ENCODE results near the gene IL17C. TPM values are rescaled to one million over a fixed set of nuclear protein-coding genes. Genes with fewer than 3 reads are reported as not detected.

The IL17C gene
- total RNA-seq, 2 experiments from 2014 or later, result 0.86 TPM; not detected in 1

DNA sequence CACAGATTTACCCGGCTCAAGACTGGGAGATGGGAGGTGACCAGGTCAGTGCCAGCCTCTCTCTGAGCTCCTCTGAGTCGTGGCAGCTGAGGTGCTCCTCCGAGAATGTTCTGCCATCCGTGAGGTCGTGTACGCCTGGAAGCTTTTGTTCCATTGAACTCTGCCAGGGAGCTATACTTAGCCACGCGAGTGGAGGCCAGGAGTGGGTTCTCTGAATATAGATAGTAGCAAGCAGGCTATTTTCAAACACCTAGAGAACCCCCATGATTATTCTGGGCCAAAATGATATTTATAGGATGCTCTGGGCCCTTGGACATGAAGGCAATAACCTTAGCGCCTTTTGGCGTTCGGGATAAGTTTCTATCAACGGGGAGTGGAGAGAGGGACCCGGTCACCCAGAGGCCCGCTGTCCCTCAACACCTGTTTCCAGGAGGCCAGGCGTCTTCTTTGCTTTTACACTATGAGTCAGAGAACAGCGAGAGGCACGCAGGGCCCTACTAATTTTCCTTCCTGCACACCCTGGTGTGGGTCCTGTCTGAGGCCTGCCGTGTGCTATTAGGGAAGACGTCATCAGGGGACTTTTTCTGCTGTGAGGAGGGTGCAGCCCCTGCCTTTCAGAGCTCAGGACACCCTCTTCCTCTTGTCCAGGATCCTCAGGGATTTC lies 35.5 kb downstream of the IL17C start:
- no peak for DNase-seq (ENCODE audit: low spot score)
- no peak overlapping the region for H2AFZ ChIP-seq (ENCODE audit: low read length)
- peaks cover 20% of the 10 kb centered on the region for H3K36me3 ChIP-seq (ENCODE audit: insufficient read depth, low read length)
- H3K4me2 ChIP-seq (ENCODE audit: low read length), result no peak overlapping the region
- H4K20me1 ChIP-seq (ENCODE audit: insufficient read depth, low read length), result no peaks in the 10 kb centered on the region
- no TSS peak for BruUV-seq (replicated peaks)
- no peaks in the 10 kb centered on the region for H3K9me2 ChIP-seq (ENCODE audit: insufficient read depth, low read length)
- ChIA-PET POLR2A (interaction anchor here (0.5 to 0.6 kb wide), 2 partner anchors 12 to 1150 kb away, joined by 3 to 6 read pairs; no protein-coding TSS in a partner anchor), CTCF (ENCODE audit: unreplicated experiment) (no interaction called here)
- H3K79me2 ChIP-seq (ENCODE audit: insufficient read depth, low read depth, low read length), result no peaks in the 10 kb centered on the region
- no peaks in the 10 kb centered on the region for H3K4me1 ChIP-seq (ENCODE audit: insufficient read depth, low read length, poor library complexity, severe bottlenecking)
- H3K9me3 ChIP-seq (ENCODE audit: low read length), result no peaks in the 10 kb centered on the region
- TF ChIP-seq, protein P1, sequence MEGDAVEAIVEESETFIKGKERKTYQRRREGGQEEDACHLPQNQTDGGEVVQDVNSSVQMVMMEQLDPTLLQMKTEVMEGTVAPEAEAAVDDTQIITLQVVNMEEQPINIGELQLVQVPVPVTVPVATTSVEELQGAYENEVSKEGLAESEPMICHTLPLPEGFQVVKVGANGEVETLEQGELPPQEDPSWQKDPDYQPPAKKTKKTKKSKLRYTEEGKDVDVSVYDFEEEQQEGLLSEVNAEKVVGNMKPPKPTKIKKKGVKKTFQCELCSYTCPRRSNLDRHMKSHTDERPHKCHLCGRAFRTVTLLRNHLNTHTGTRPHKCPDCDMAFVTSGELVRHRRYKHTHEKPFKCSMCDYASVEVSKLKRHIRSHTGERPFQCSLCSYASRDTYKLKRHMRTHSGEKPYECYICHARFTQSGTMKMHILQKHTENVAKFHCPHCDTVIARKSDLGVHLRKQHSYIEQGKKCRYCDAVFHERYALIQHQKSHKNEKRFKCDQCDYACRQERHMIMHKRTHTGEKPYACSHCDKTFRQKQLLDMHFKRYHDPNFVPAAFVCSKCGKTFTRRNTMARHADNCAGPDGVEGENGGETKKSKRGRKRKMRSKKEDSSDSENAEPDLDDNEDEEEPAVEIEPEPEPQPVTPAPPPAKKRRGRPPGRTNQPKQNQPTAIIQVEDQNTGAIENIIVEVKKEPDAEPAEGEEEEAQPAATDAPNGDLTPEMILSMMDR (conservative IDR thresholded peaks at IDR 0.05; ENCODE audit: low read length), result no peak
- TF ChIP-seq EZH2phosphoT487 (IDR thresholded peaks at IDR 0.05; ENCODE audit: borderline replicate concordance, low read depth, low read length), result no peak
- no peak overlapping the region for H3K4me3 ChIP-seq (ENCODE audit: low read depth, low read length, poor library complexity, severe bottlenecking)
- H3K27ac ChIP-seq (ENCODE audit: low read depth, low read length, poor library complexity, severe bottlenecking), result no peak overlapping the region
- intact Hi-C loops (cut with micrococcal nuclease; ENCODE audit: unreplicated experiment), result no loop called here

DNA sequence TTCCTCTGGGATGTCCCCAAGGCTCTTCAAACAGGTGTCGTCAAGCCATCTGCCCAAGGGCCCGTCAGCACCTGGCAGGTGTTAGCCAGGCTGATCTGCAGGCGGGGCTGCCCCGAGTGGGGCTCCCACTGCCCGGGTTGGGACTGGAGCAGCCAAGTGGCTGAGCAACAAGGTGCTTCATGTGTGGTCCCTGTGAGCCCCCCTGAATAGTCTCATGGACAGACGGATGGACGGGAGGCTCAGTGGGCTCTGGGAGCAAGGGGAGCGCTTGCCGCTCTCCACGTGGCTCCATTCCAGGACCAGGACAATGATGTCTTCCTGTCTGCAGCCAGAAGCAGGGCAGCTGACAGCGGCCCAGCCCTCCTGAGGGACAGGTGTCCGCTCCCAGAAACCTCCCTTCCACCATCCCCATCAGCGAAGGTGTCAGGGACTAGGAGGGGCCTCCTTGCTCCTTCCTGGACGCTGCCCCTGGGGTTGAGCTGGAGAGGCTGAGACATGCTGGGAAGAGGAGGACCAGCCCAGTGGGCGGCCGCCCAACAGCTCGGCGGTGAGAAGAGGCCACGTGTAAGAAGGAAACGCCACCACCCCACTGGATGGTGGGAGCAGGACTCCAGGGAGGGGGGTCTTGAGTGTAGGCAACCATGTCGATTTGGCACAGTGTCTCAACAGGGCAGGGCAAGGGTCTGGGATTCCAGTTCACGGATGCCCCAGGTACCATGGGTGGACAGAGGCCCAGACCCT lies 38.3 kb downstream of the IL17C start:
- H3K4me3 ChIP-seq (ENCODE audit: low read depth, low read length, poor library complexity, severe bottlenecking), result no peak overlapping the region
- H3K4me1 ChIP-seq (ENCODE audit: insufficient read depth, low read length, poor library complexity, severe bottlenecking), result peaks cover 26% of the 10 kb centered on the region
- no peak overlapping the region for H2AFZ ChIP-seq (ENCODE audit: low read length)
- POLR2A ChIA-PET, result no interaction called here
- BruUV-seq (replicated peaks), result no TSS peak
- peaks cover 11% of the 10 kb centered on the region; the same call in 1 of the 2 replicates for H3K36me3 ChIP-seq (ENCODE audit: insufficient read depth, low read length)
- intact Hi-C loops (cut with micrococcal nuclease; ENCODE audit: unreplicated experiment), result no loop called here
- H4K20me1 ChIP-seq (ENCODE audit: insufficient read depth, low read length), result no peaks in the 10 kb centered on the region
- H3K4me2 ChIP-seq (ENCODE audit: low read length), result no peak overlapping the region
- no peaks in the 10 kb centered on the region for H3K9me3 ChIP-seq (ENCODE audit: low read length)
- CTCF ChIA-PET (ENCODE audit: unreplicated experiment), result no interaction called here
- no peaks in the 10 kb centered on the region for H3K9me2 ChIP-seq (ENCODE audit: insufficient read depth, low read length)
- no peak for TF ChIP-seq EZH2phosphoT487 (IDR thresholded peaks at IDR 0.05; ENCODE audit: borderline replicate concordance, low read depth, low read length)
- TF ChIP-seq, protein P1 (conservative IDR thresholded peaks at IDR 0.05; ENCODE audit: low read length), result no peak
- H3K27ac ChIP-seq (ENCODE audit: low read depth, low read length, poor library complexity, severe bottlenecking), result no peak overlapping the region
- no peaks in the 10 kb centered on the region for H3K79me2 ChIP-seq (ENCODE audit: insufficient read depth, low read depth, low read length)
- no peak for DNase-seq (ENCODE audit: low spot score)

DNA sequence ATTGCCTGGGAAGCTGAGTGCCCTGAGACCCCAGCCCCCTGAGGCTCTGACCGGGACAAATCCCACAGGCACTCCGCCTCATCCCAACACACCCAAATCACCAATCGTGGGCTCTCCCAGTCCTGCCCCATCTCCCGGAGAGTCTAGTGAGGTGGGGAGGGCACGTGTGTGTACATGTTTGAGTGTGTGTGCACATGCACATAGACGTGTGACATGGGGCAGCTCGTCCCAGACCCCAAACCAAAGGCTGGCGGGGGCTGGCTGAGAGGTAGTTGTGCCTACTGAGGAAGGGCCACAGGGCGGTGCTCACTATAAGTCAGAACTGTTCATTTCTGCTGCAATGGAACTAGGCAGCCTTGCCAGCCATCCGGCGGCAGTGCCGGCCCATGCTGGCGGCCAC lies 39.3 kb downstream of the IL17C start:
- H3K4me3 ChIP-seq (ENCODE audit: low read depth, low read length, poor library complexity, severe bottlenecking), result no peak overlapping the region
- H3K4me2 ChIP-seq (ENCODE audit: low read length), result no peak overlapping the region
- no peak overlapping the region for H2AFZ ChIP-seq (ENCODE audit: low read length)
- POLR2A ChIA-PET, result no interaction called here
- H3K4me1 ChIP-seq (ENCODE audit: insufficient read depth, low read length, poor library complexity, severe bottlenecking), result peaks cover 35% of the 10 kb centered on the region
- no TSS peak for BruUV-seq (replicated peaks)
- H3K27ac ChIP-seq (ENCODE audit: low read depth, low read length, poor library complexity, severe bottlenecking), result no peak overlapping the region
- H4K20me1 ChIP-seq (ENCODE audit: insufficient read depth, low read length), result no peaks in the 10 kb centered on the region
- intact Hi-C loops (cut with micrococcal nuclease; ENCODE audit: unreplicated experiment), result no loop called here
- H3K36me3 ChIP-seq (ENCODE audit: insufficient read depth, low read length), result peaks cover 11% of the 10 kb centered on the region; the same call in 1 of the 2 replicates
- no peak for DNase-seq (ENCODE audit: low spot score)
- no peaks in the 10 kb centered on the region for H3K9me2 ChIP-seq (ENCODE audit: insufficient read depth, low read length)
- no peaks in the 10 kb centered on the region for H3K9me3 ChIP-seq (ENCODE audit: low read length)
- TF ChIP-seq, protein P1 (conservative IDR thresholded peaks at IDR 0.05; ENCODE audit: low read length), result no peak
- H3K79me2 ChIP-seq (ENCODE audit: insufficient read depth, low read depth, low read length), result no peaks in the 10 kb centered on the region
- CTCF ChIA-PET (ENCODE audit: unreplicated experiment), result no interaction called here
